HEK293 (cell line): ENCODE results near the gene HEG1.

Source experiments
- CTCF ChIA-PET: fragments of 350-600 bp; formaldehyde crosslinking; extraction: SDS; loops from one replicate; lab custom pipeline; 2021; ENCODE audit warnings: antibody characterized with exemption; lab: Yijun Ruan, JAX
- POLR2A ChIA-PET: fragments of 300-600 bp; formaldehyde crosslinking; extraction: SDS; loops from one replicate; lab custom pipeline; 2020; ENCODE audit warnings: antibody characterized with exemption, inconsistent platforms; lab: Yijun Ruan, JAX
- H3K27ac ChIP-seq: fragments of 200-500 bp; sonication (Bioruptor generic); 2 replicates; pipeline ENCODE4 v1.5.1; 2014; ENCODE audit warnings: low read depth, low read length, control low read depth, inconsistent platforms; ENCODE audit errors: extremely low read depth
- H3K36me3 ChIP-seq, 2 experiments: fragments of 200-500 bp in 1 of 2; sonication (Bioruptor generic) in 1 of 2; 1 replicate in 1 of 2; 2 replicates in 1 of 2; pipeline ENCODE4 v1.5.1; 2014 to 2017; ENCODE audit warnings: inconsistent platforms in 2 of 2, low read length in 2 of 2; ENCODE audit not compliant: control insufficient read depth in 2 of 2, insufficient read depth in 1 of 2
- H3K4me1 ChIP-seq: fragments of 200-500 bp; sonication (Bioruptor generic); 2 replicates; pipeline ENCODE4 v1.5.1; 2014; ENCODE audit warnings: mild to moderate bottlenecking, low read length, inconsistent platforms; ENCODE audit not compliant: control insufficient read depth, insufficient read depth
- H3K4me3 ChIP-seq: 2 replicates; pipeline ENCODE4 v1.5.1; 2011; ENCODE audit warnings: low read depth, mild to moderate bottlenecking, control low read depth, low read length, moderate library complexity
- H3K9me3 ChIP-seq: fragments of 200-500 bp; sonication (Bioruptor generic); 2 replicates; pipeline ENCODE4 v1.5.1; 2014; ENCODE audit warnings: low read depth, low read length, inconsistent platforms; ENCODE audit not compliant: control insufficient read depth, insufficient read depth
- BCL11B ChIP-seq: fragments of 450-650 bp; formaldehyde crosslinking; IDR thresholded peaks from 2 replicates; pipeline ENCODE4 v1.5.1; 2016; ENCODE audit warnings: low read depth, missing biosample characterization, missing genetic modification characterization
- EGR2 ChIP-seq: fragments of 450-650 bp; formaldehyde crosslinking; IDR thresholded peaks from 2 replicates; pipeline ENCODE4 v1.5.1; 2016; ENCODE audit warnings: low read depth, missing biosample characterization, missing genetic modification characterization
- GLI4 ChIP-seq: fragments of 450-650 bp; formaldehyde crosslinking; IDR thresholded peaks from 2 replicates; pipeline ENCODE4 v1.5.1; 2016; ENCODE audit warnings: missing biosample characterization, missing genetic modification characterization
- GLIS2 ChIP-seq: fragments of 450-650 bp; formaldehyde crosslinking; IDR thresholded peaks from 2 replicates; pipeline ENCODE4 v1.5.1; 2016; ENCODE audit warnings: missing biosample characterization, missing genetic modification characterization
- HOXA7 ChIP-seq: sonication (generic); formaldehyde crosslinking; IDR thresholded peaks from 2 replicates; pipeline ENCODE4 v1.8.1; 2022; ENCODE audit warnings: missing genetic modification reagents, borderline replicate concordance
- KLF10 ChIP-seq: fragments of 450-650 bp; IDR thresholded peaks from 2 replicates; pipeline ENCODE4 v1.5.1; 2018; ENCODE audit warnings: missing biosample characterization, mild to moderate bottlenecking, missing genetic modification characterization
- KLF17 ChIP-seq: fragments of 450-650 bp; formaldehyde crosslinking; IDR thresholded peaks from 2 replicates; pipeline ENCODE4 v1.5.1; 2016; ENCODE audit warnings: missing biosample characterization, missing genetic modification characterization
- KLF9 ChIP-seq: fragments of 450-650 bp; formaldehyde crosslinking; IDR thresholded peaks from 2 replicates; pipeline ENCODE4 v1.5.1; 2016; ENCODE audit warnings: missing biosample characterization, missing genetic modification characterization, low read depth
- SCRT2 ChIP-seq: fragments of 450-650 bp; formaldehyde crosslinking; IDR thresholded peaks from 2 replicates; pipeline ENCODE4 v1.5.1; 2016; ENCODE audit warnings: missing biosample characterization, missing genetic modification characterization
- SETDB1 ChIP-seq: IDR thresholded peaks from one replicate; pipeline ENCODE4 v1.6.1; 2017; ENCODE audit warnings: mild to moderate bottlenecking, low read length, moderate library complexity, mixed read lengths; ENCODE audit not compliant: insufficient read length
- ZFP69B ChIP-seq: fragments of 450-650 bp; formaldehyde crosslinking; IDR thresholded peaks from 2 replicates; pipeline ENCODE4 v1.5.1; 2016; ENCODE audit warnings: missing biosample characterization, missing genetic modification characterization
- ZNF19 ChIP-seq: fragments of 450-650 bp; formaldehyde crosslinking; IDR thresholded peaks from 2 replicates; pipeline ENCODE4; 2016; ENCODE audit warnings: missing biosample characterization, missing genetic modification characterization, low read depth
- ZNF202 ChIP-seq: fragments of 450-650 bp; formaldehyde crosslinking; IDR thresholded peaks from 2 replicates; pipeline ENCODE4 v1.5.1; 2016; ENCODE audit warnings: missing biosample characterization, missing genetic modification characterization, borderline replicate concordance
- ZNF211 ChIP-seq: fragments of 450-650 bp; formaldehyde crosslinking; IDR thresholded peaks from 2 replicates; pipeline ENCODE4 v1.5.1; 2016; ENCODE audit warnings: low read depth, missing biosample characterization, missing genetic modification characterization
- ZNF266 ChIP-seq: fragments of 450-650 bp; formaldehyde crosslinking; IDR thresholded peaks from 2 replicates; pipeline ENCODE4 v1.5.1; 2016; ENCODE audit warnings: missing biosample characterization, missing genetic modification characterization, low read depth
- ZNF324 ChIP-seq: fragments of 450-650 bp; formaldehyde crosslinking; IDR thresholded peaks from 2 replicates; pipeline ENCODE4 v1.5.1; 2016; ENCODE audit warnings: missing biosample characterization, missing genetic modification characterization
- ZNF423 ChIP-seq: fragments of 450-650 bp; formaldehyde crosslinking; IDR thresholded peaks from 2 replicates; pipeline ENCODE4 v1.5.1; 2016; ENCODE audit warnings: missing biosample characterization, missing genetic modification characterization
- ZNF48 ChIP-seq: fragments of 450-650 bp; formaldehyde crosslinking; IDR thresholded peaks from 2 replicates; pipeline ENCODE4 v1.5.1; 2016; ENCODE audit warnings: missing biosample characterization, missing genetic modification characterization
- ZNF514 ChIP-seq: fragments of 450-650 bp; formaldehyde crosslinking; IDR thresholded peaks from 2 replicates; pipeline ENCODE4 v1.5.1; 2016; ENCODE audit warnings: missing biosample characterization, missing genetic modification characterization
- ZNF529 ChIP-seq: fragments of 450-650 bp; formaldehyde crosslinking; IDR thresholded peaks from 2 replicates; pipeline ENCODE4 v1.5.1; 2017; ENCODE audit warnings: missing genetic modification characterization, missing biosample characterization; ENCODE audit not compliant: insufficient replicate concordance
- ZNF660 ChIP-seq: fragments of 450-650 bp; IDR thresholded peaks from 2 replicates; pipeline ENCODE4 v1.5.1; 2018; ENCODE audit warnings: missing biosample characterization, mild to moderate bottlenecking, missing genetic modification characterization
- ZNF692 ChIP-seq: fragments of 450-650 bp; formaldehyde crosslinking; IDR thresholded peaks from 2 replicates; pipeline ENCODE4 v1.5.1; 2016; ENCODE audit warnings: missing biosample characterization, missing genetic modification characterization
- ZNF791 ChIP-seq: fragments of 450-650 bp; formaldehyde crosslinking; IDR thresholded peaks from 2 replicates; pipeline ENCODE4 v1.5.1; 2016; ENCODE audit warnings: missing biosample characterization, missing genetic modification characterization
- TF ChIP-seq, protein P1 (sequence below): fragments of 450-650 bp; formaldehyde crosslinking; IDR thresholded peaks from 2 replicates; pipeline ENCODE4 v1.5.1; 2017; ENCODE audit warnings: missing biosample characterization, mild to moderate bottlenecking, missing genetic modification characterization, moderate library complexity

The HEG1 gene

DNA sequence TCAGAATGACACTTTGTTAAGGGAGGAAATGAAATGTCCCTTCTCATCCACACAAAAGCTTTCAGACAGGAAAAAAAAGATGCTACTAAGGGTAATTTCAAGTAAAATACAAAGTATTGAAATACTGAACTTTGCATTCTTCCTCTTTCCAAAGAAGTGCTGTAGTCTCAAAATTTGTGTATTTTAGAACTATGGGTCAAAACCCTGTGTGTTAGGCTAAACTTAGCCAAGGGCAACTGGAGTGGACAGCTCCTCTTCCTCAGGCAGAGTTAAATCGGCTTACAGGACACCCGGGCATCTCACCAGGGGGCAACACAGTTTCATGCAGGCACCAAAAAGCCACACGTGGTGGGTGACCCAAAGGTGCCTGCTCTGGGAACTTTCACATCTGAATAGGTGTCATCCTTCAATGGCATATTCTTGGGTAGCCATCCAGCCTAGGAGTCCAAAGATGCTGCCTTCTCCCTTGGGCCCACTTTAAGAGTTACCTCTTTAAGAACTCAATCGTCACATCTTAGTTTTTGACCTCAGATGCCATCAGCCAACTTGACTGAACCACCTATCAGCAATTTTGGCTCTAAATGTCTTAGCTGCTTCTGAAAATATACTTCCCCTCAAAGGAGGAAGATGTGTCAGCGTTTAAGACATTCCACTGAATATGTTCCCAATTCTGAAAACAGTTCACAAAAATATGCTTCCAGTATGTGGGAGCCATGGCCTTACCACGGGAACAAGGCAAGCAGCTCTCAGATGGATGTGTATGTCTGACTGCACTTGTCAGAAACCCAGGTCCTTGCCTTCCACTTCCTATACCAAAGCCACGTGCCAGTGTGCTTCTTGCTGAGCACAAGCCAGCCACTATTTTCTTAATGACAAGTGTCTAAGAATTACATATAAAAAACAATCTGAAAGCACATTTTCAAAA is 89.0 kb downstream of the HEG1 start:
- CTCF ChIA-PET: no interaction called here
- Histone ChIP-seq H3K27ac (no peak overlapping the region), H3K36me3 (peaks cover 0 to 22% of the 10 kb centered on the region in 2 experiments; a peak in 1 of 3 replicates), H3K4me3 (no peak overlapping the region), H3K4me1 (no peaks in the 10 kb centered on the region), H3K9me3 (no peaks in the 10 kb centered on the region)
- TF ChIP-seq ZNF692 (tag by site-specific recombination) (peak; percentile 74; the same call in 1 of the 2 replicates), KLF17 (tag by site-specific recombination) (no peak), ZFP69B (tag by site-specific recombination) (peak; percentile 50; the same call in 1 of the 2 replicates)
- POLR2A ChIA-PET: interaction anchor here (0.7 kb wide), 1 partner anchor 79 kb away, joined by 4 read pairs; no protein-coding TSS in a partner anchor

DNA sequence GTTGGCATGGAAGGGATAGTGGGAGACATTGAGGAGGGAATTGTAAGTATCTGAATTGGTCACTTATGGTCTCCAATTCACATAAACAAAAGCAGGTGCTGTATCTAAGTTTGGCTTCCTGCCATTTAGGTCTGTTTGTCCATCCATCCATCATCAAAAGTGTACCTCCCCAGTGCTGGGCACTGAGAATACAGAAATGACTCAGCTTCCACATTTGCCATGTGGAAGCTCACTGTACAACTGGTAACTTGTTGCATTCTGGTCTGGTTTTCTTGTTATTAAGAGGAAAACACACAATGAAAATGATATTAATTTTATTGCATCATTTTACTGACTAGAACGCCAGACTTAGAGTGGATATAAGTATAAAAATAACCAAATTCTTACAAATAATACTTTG is 90.4 kb downstream of the HEG1 start:
- Histone ChIP-seq H3K4me3 (no peak overlapping the region), H3K36me3 (peaks cover 0 to 14% of the 10 kb centered on the region in 2 experiments; a peak in 1 of 3 replicates), H3K27ac (no peak overlapping the region), H3K9me3 (no peaks in the 10 kb centered on the region), H3K4me1 (no peaks in the 10 kb centered on the region)
- no peak for TF ChIP-seq ZNF529 (tag by site-specific recombination)
- TF ChIP-seq SCRT2 (tag by site-specific recombination): peak; percentile 65
- CTCF ChIA-PET: no interaction called here
- POLR2A ChIA-PET: no interaction called here

DNA sequence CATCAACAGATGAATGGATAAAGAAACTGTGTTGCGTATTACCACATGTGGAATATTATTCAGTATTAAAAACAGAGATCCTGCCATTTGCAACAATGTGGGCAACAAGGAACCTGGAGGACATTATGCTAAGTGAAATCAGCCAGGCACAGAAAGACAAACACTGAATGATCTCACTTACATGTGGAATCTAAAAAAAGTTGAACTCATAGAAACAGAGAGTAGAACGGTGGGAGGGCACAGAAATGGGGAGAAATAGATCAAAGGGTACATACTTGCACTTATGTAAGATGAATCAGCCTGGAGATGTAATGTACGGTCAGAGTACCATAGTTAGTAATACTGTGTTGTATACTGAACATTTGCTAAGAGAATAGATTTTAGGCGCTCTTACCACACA is 91.4 kb downstream of the HEG1 start:
- POLR2A ChIA-PET: no interaction called here
- no peaks in the 10 kb centered on the region for H3K4me1 ChIP-seq

More for the DNA sequence above, 91.4 kb downstream of the HEG1 start:
- Histone ChIP-seq H3K4me3 (no peak overlapping the region), H3K9me3 (no peaks in the 10 kb centered on the region), H3K27ac (no peak overlapping the region), H3K36me3 (peaks cover 0 to 4% of the 10 kb centered on the region in 2 experiments; a peak in 1 of 3 replicates)
- CTCF ChIA-PET: no interaction called here
- TF ChIP-seq ZNF791 (tag by site-specific recombination) (no peak), GLIS2 (tag by site-specific recombination) (no peak), EGR2 (tag by site-specific recombination) (no peak), KLF17 (tag by site-specific recombination) (no peak), ZNF19 (no peak), GLI4 (tag by site-specific recombination) (no peak), BCL11B (tag by site-specific recombination) (no peak), ZNF423 (tag by site-specific recombination) (no peak), HOXA7 (CRISPR knock-in tag) (no peak), KLF9 (tag by site-specific recombination) (no peak), ZNF48 (no peak), ZNF660 (tag by site-specific recombination) (no peak), KLF10 (tag by site-specific recombination) (no peak), ZNF202 (tag by site-specific recombination) (no peak), SETDB1 (no peak), ZNF211 (tag by site-specific recombination) (no peak), ZNF266 (no peak), ZNF324 (tag by site-specific recombination) (no peak), ZNF514 (no peak)
- TF ChIP-seq, protein P1, sequence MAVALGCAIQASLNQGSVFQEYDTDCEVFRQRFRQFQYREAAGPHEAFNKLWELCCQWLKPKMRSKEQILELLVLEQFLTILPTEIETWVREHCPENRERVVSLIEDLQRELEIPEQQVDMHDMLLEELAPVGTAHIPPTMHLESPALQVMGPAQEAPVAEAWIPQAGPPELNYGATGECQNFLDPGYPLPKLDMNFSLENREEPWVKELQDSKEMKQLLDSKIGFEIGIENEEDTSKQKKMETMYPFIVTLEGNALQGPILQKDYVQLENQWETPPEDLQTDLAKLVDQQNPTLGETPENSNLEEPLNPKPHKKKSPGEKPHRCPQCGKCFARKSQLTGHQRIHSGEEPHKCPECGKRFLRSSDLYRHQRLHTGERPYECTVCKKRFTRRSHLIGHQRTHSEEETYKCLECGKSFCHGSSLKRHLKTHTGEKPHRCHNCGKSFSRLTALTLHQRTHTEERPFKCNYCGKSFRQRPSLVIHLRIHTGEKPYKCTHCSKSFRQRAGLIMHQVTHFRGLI (tag by site-specific recombination): no peak
